SK-N-MC (cell line): ENCODE data around the gene LAMB4.

Experiments used
- EZH2 ChIP-seq: fragments of 200-600 bp; sonication (generic); IDR thresholded peaks from one replicate; pipeline ENCODE4 v1.6.1; 2017; ENCODE audit warnings: antibody characterized with exemption
- POLR2AphosphoS5 ChIP-seq: IDR thresholded peaks from 2 replicates; pipeline ENCODE4 v1.6.1; 2012; ENCODE audit warnings: mild to moderate bottlenecking, low read depth, low read length, borderline replicate concordance

- TF ChIP-seq EZH2 (no peak), POLR2AphosphoS5 (no peak)
Measured at GRCh38 chr7:108029034-108029433, 101.1 kb downstream of the LAMB4 start.
